Transverse colon (tissue), 4 donors: ENCODE results near the gene GMPPB.

Source experiments
- CTCF ChIP-seq, 5 experiments: fragments of 200-600 bp in 3 of 5; fragments of 450-650 bp in 2 of 5; sonication (generic) in 3 of 5; IDR thresholded peaks; 1 replicate in 2 of 5; 2 replicates in 3 of 5; pipeline ENCODE4 v1.5.1; 2016 to 2017; ENCODE audit warnings: antibody characterized with exemption in 5 of 5, inconsistent platforms in 3 of 5, mild to moderate bottlenecking in 2 of 5, moderate library complexity in 1 of 5
- EP300 ChIP-seq: sonication (generic); formaldehyde crosslinking; IDR thresholded peaks from one replicate; pipeline ENCODE4 v1.6.1; 2017; ENCODE audit warnings: antibody characterized with exemption, low read depth
- POLR2A ChIP-seq: fragments of 450-650 bp; IDR thresholded peaks from one replicate; pipeline ENCODE4 v1.6.1; 2016; ENCODE audit warnings: antibody characterized with exemption, mild to moderate bottlenecking, moderate library complexity
- POLR2AphosphoS5 ChIP-seq, 3 donors: sonication (generic); formaldehyde crosslinking; IDR thresholded peaks; one replicate each; pipeline ENCODE4 v1.6.1; 2016; ENCODE audit warnings: antibody characterized with exemption in 3 of 3

GRCh38 chr3:49734752-49735151 is 11.0 kb upstream of the GMPPB start:
- TF ChIP-seq CTCF (IDR thresholded peaks at IDR 0.05) (no peak), POLR2A (no peak), POLR2AphosphoS5 (IDR thresholded peaks at IDR 0.05) (no peak), EP300 (no peak)
